RWPE2 (cell line): ENCODE measurements around the gene AQP1.

Experiments
- ATAC-seq: fragments of 200-7000 bp; cut with Tn5 transposase; 3 replicates; pipeline ENCODE4 v1.9.1; 2021; ENCODE audit warnings: low read depth
- DNase-seq: peaks from one replicate; pipeline ENCODE4 v3.0.0-alpha.2; 2020; ENCODE audit warnings: low spot score
- H3K27ac ChIP-seq: fragments of 450-650 bp; 2 replicates; pipeline ENCODE4 v1.5.1; 2017; ENCODE audit warnings: mild to moderate bottlenecking; ENCODE audit not compliant: poor library complexity, severe bottlenecking
- H3K27me3 ChIP-seq: fragments of 250-450 bp; sonication (Bioruptor Pico); 2 replicates; pipeline ENCODE4 v1.5.1; 2021; ENCODE audit warnings: mild to moderate bottlenecking, moderate library complexity; ENCODE audit not compliant: insufficient read depth, poor library complexity, severe bottlenecking
- H3K36me3 ChIP-seq: fragments of 250-450 bp; sonication (Bioruptor Pico); 2 replicates; pipeline ENCODE4 v1.5.1; 2020; ENCODE audit warnings: low read depth, mild to moderate bottlenecking, moderate library complexity
- H3K4me1 ChIP-seq: fragments of 250-450 bp; sonication (Bioruptor Pico); 2 replicates; pipeline ENCODE4 v1.5.1; 2021; ENCODE audit warnings: mild to moderate bottlenecking, moderate library complexity; ENCODE audit not compliant: insufficient read depth, poor library complexity, severe bottlenecking
- H3K4me3 ChIP-seq: fragments of 250-450 bp; sonication (Bioruptor Pico); 2 replicates; pipeline ENCODE4 v1.5.1; 2021; ENCODE audit warnings: mild to moderate bottlenecking, moderate library complexity; ENCODE audit not compliant: severe bottlenecking
- H3K9me3 ChIP-seq: fragments of 250-450 bp; sonication (Bioruptor Pico); 2 replicates; pipeline ENCODE4 v1.5.1; 2021; ENCODE audit warnings: mild to moderate bottlenecking, moderate library complexity; ENCODE audit not compliant: severe bottlenecking
- CTCF ChIP-seq: fragments of 450-650 bp; IDR thresholded peaks from one replicate; pipeline ENCODE4 v1.5.1; 2017; ENCODE audit warnings: mild to moderate bottlenecking, moderate library complexity; ENCODE audit not compliant: poor library complexity, severe bottlenecking

AQP1 gene

GRCh38 chr7:30970074-30970473, 58.4 kb downstream of the AQP1 start:
- no peak overlapping the region for H3K27ac ChIP-seq
- DNase-seq, result no peak
- no peaks in the 10 kb centered on the region for H3K27me3 ChIP-seq
- no peaks in the 10 kb centered on the region for H3K4me1 ChIP-seq
- no peaks in the 10 kb centered on the region for H3K9me3 ChIP-seq
- H3K4me3 ChIP-seq, result no peak overlapping the region
- TF ChIP-seq CTCF, result no peak
- H3K36me3 ChIP-seq, result no peaks in the 10 kb centered on the region
- ATAC-seq, result no peak

GRCh38 chr7:30970594-30971094, 59.0 kb downstream of the AQP1 start:
- Histone ChIP-seq H3K27ac (no peak overlapping the region), H3K4me1 (no peaks in the 10 kb centered on the region), H3K27me3 (no peaks in the 10 kb centered on the region), H3K9me3 (no peaks in the 10 kb centered on the region), H3K36me3 (no peaks in the 10 kb centered on the region), H3K4me3 (no peak overlapping the region)
- ATAC-seq (no peak), DNase-seq (no peak)
- no peak for TF ChIP-seq CTCF

- Histone ChIP-seq H3K4me3 (no peak overlapping the region), H3K4me1 (no peaks in the 10 kb centered on the region), H3K27me3 (no peaks in the 10 kb centered on the region), H3K36me3 (no peaks in the 10 kb centered on the region), H3K27ac (no peak overlapping the region), H3K9me3 (no peaks in the 10 kb centered on the region)
- DNase-seq (no peak), ATAC-seq (no peak)
- TF ChIP-seq CTCF, result no peak
Measured at GRCh38 chr7:30971440-30971839, 59.8 kb downstream of the AQP1 start.

- Histone ChIP-seq H3K36me3 (no peaks in the 10 kb centered on the region), H3K9me3 (no peaks in the 10 kb centered on the region), H3K27ac (no peak overlapping the region), H3K4me1 (no peaks in the 10 kb centered on the region), H3K4me3 (no peak overlapping the region), H3K27me3 (no peaks in the 10 kb centered on the region)
- no peak for TF ChIP-seq CTCF
- ATAC-seq, result no peak
- DNase-seq, result no peak
Measured at GRCh38 chr7:30971840-30972563, 60.3 kb downstream of the AQP1 start.

- no peak overlapping the region for H3K4me3 ChIP-seq
- DNase-seq (no peak), ATAC-seq (no peak)
Measured at GRCh38 chr7:30973292-30973691, 61.6 kb downstream of the AQP1 start.

More at GRCh38 chr7:30973292-30973691, 61.6 kb downstream of the AQP1 start:
- no peaks in the 10 kb centered on the region for H3K27me3 ChIP-seq
- no peak for TF ChIP-seq CTCF
- H3K4me1 ChIP-seq, result no peaks in the 10 kb centered on the region
- no peak overlapping the region for H3K27ac ChIP-seq
- no peaks in the 10 kb centered on the region for H3K9me3 ChIP-seq
- no peaks in the 10 kb centered on the region for H3K36me3 ChIP-seq
